ENCODE results near the gene STUM.

- no peak for TF ChIP-seq CTCF (IDR thresholded peaks at IDR 0.05)
- no peak for TF ChIP-seq POLR2A (IDR thresholded peaks at IDR 0.05)
- TF ChIP-seq POLR2AphosphoS5 (IDR thresholded peaks at IDR 0.05): no peak
Measured at GRCh38 chr1:226519716-226520598, 28.6 kb upstream of the STUM start.
